HG02981 (cell line): ENCODE results near the gene SNAP25.

Experiments used
- ATAC-seq: cut with Tn5 transposase; IDR thresholded peaks from one replicate; pipeline ENCODE4 v1.9.1; 2021; ENCODE audit warnings: mild to moderate bottlenecking, moderate library complexity; ENCODE audit not compliant: unreplicated experiment

SNAP25 gene

DNA sequence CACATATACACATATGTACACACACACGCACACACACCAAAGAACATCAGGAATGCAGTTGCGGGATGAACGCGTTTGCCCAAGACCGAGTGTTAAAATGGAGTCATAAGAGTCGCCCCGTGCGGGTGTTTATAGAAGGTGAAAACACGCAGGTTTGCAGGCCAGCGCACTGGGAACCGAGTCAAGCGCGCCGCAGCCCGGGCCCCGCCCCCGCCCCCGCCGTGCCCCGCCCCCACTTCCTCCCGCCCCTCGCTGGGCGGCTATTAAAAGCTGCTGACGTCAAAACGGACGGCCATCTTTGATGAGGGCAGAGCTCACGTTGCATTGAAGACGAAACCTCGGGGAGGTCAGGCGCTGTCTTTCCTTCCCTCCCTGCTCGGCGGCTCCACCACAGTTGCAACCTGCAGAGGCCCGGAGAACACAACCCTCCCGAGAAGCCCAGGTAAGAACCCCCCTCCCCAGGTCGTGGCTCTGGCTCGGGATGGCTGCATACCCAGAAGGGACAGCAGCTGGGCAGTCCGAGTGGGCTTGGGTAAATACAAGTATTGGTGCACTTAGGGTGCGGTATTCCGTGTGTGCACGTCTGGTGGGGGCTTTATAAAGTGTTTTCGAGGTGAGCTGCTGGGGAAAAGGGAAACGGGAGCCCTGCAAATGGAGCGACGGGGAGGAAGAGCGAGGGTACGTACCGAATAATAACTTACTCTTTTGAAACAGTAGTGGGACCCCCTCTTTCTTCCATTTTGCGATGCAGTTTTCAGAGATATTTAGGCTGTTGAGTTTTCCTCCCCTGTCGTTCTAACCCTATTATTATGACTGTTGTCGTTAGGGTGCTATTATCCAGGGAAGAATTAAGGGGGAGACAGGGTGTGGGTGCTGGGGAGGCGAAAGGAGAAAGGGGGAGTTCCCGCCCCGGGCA is at the start of gene SNAP25:
Gene SNAP25 (plus strand): TSS at position 295 of the 916 bp plus-strand sequence. CDS start 56,662 bp downstream, outside the sequence.
- ATAC-seq, result no peak

DNA sequence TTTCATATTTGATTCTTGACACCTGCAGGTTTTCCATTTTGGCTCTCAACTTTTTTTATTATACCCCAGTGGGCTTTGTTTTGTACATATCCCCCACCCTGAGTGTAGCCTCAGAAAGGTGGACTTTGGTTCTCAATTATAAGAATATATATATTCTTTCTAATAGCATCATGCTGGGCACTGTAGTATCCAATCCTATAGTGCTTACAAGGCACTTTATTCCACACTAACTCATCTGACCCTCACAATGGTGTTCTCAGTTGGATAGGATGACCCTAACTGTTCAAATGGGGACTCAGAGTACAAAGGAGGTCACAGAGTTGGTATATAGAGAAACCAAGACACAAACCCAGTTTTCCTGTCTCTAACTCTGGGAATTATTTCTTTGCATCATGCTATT is 48.9 kb upstream of the SNAP25 start:
- ATAC-seq, result no peak

DNA sequence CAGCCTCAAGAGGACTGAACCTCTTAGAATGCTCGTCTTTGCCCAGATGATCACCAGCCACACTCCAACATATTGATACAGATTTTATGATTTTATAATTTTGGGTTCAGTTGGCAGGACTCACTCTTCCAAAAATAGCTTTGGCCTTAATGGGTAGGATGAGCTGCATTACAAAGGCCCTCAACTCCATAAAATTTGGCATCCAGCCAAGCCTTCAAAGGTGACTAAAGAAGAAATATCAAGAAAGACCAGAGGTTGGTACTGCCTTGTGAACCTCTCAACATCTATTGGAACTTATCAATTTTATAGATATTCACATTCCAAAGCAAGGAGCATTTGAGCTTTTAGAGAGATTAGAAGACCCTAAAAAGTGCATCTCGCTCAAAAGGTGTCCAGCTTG is 48.4 kb upstream of the SNAP25 start:
- ATAC-seq, result no peak

DNA sequence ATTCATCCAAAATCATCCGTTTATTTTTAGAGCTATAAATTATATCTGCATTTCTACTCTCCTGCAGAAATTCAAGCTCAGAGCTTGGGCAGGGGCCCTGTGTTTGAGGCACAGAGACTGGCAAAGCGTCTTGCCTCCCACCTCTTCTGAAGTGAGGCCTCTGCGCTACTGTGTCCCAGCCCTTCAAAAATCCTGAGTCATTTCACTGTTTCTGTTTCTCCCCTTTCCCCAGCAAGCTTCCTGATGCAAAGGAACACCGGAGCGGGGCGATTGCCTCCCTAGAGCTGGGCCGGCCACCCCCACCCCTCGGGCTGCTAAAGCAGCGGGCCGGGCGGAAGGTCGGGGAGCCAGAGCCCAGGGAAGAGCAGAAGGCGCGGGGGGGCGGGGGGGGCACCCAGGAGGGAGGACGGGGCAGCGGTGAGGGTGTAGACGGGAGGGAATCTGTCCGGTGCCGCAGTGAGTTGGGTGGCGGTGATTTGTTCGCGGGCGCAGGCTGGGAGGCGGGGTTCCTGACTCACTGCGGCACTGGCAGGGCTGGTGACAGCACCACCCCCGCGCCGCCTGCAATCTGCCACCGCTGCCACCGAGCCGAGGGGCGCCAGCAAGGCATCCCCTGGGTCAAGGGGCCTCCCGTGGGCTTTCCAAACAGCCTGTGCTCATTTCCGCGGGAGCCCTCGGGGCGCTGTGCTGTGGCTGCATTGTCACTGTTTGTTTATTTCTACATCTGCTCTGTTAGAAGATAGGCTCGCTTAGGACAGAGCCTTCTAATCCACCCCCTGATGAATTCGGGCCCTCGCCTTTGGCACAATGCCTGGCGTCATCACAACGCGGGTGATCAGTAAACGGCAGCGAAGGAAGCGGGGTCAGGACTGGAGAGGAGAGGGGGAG is 46.5 kb upstream of the SNAP25 start:
- no peak for ATAC-seq

DNA sequence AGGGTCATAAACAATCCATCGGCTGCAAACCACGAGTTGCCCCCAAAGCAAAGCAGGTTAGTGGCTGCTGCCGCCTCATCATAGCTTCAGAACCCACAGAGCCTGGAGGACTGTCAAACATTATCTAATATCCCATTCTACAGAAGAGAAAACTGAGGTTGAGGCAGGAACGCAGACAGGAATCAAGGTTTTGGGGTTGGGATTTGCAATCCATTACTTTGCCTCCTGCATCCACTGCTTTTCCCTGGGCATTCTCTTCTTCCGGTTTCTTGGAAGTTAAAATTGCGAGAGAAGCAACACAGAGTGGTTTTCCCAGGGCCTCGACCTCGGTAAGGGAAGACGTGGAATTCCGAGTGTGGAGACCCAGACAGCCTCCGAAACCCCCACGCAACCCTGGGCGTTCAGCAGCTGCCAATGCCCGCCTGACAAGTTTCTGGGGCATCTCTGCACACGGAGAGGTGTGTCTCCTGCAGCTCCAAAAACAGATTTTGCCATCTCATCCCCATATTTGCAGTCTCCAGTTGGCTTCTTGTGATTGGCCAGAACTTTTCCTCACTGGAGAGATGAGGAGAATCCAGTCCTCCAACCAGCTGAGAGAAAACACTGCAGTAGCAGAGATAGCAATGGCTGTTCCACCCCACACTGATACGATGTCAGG is 45.5 kb upstream of the SNAP25 start:
- no peak for ATAC-seq

DNA sequence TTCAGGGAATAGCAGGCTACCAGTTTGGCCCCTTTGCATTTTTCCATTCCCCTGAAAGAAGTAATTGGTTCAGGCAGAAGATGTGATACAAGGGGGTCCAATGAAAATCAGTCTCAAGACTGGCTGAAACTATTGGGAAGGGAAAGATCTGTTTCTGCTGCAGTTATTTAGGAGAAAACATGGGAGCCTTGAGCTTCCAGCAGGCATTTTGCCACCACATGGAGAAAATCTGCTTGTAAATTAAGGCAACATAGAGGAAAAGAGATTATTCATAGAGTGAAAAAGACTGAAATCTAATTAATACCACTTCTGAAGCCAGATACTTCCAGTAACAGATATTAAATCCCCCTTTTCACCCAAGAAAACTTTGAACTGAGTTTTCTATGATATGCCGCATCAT is 44.2 kb upstream of the SNAP25 start:
- ATAC-seq, result no peak

DNA sequence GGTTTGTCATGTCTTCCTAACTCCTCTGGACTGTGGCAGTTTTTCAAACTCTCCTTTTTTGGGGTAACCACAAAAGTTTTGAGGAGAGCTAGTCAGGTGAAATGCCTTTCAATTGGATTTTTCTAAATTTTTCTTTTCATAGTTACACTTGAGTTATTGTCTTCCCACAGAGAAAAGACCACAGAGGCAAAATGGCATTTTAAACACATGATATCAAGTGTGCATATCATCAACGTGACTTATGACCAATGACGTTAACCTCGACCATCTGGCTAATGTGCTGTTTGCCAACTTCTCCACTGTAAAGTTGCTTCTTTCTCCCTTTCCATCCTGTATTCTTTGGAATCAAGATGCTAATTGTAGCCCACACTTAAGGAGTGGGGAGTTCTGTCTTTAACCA is 41.3 kb upstream of the SNAP25 start:
- ATAC-seq, result no peak

DNA sequence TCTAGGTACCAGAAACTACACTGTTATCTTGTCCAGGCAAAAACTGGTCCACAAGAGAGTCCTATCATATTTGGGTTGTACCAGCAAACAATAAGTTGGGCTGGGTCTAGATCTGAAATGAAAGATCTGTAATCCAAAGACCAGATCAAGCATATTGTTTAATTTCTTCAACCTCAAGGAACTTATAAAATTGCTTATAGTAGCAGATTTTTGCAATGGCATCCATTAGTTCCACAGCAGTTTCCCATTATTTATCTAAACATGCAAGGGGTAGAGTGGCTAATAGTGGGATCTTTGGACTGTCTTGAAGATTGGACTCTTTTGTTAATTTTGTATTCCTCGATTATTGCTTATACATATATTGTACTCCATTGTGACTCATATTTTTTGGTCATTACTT is 40.5 kb upstream of the SNAP25 start:
- no peak for ATAC-seq

DNA sequence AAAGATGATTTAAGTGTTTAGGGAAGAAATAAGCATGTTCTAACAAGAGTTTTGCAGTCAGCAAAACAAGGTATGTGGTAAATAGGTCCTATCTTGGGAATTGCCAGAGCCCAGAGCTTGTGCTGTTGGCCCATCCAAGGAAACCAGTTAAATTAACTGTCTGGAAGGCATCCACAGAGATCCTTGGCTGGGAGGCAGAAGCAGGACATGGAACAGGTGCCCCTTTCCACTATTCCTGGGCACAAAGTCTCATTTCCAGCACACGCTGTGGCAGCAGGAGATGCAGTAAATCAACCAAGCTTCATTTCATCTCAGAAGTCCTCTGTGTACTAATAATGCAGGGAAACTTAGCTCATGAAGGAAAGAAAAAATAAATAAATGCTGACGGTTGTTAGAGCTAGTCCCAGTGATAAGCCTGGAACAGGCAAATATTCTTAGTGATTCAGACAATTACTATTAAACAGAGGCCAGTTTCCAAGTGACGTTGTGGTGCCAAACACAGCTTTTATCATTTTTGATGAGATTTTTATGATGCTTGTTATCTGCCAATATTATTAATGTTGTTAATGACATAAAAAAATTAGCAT is 39.8 kb upstream of the SNAP25 start:
- no peak for ATAC-seq

DNA sequence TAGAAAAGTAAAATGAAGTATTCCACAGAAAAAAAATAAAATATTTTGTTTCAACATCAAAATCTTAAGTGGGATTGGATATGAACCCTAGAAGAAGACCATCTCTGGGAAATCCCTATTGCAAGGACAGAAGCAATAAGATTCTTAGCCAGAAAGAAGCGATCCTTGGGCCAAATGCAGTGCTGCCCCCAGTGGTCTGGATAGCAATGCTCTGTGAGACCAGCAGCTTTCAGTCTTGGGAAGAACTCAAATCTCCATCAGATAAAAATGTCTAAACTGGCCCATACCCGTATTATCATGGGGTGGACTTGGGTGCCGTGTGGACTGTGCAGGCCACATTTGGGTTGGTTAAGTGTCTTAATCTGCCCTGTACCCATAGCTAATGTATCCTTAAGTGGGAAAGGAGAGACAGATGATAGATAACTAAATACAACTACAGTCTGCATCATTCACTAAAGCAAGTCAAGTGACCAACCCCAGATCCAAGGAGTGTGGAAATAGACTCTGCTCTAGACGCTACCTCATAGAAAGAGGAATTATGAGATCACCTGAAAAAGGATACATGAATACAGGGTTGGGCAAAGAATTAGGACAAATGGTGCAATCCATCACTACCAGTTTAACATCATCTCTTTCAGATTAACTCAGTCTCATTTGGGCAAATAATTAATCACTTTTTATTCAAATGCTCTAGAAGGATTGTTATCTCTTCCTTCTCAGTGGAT is 38.9 kb upstream of the SNAP25 start:
- no peak for ATAC-seq

DNA sequence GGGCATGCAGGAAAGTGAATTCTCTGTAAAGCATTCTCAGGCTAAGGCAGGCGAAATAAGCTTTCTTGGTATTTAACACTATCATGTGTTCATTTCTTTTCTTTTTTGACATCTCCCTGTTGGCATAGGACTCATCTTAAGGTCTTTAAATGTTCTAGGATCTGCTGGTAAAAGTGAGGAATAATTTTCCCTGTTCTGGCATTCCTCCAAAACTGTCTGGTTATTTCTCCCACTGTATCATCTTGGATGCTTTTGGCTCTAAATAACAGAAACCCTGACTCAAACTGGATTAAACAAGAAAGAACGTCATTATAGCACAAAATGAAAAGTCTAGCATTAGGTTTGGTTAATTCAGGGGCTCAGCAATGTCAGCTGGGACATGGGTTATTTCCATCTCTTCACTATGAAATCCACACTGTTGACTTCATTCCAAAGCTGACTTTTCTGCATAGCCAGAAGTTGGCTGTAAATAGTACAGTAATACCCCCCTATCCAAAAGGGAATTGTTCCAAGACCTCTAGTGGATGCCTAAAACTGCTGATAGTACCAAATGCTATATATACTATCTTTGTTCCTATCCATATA is 37.9 kb upstream of the SNAP25 start:
- no peak for ATAC-seq

DNA sequence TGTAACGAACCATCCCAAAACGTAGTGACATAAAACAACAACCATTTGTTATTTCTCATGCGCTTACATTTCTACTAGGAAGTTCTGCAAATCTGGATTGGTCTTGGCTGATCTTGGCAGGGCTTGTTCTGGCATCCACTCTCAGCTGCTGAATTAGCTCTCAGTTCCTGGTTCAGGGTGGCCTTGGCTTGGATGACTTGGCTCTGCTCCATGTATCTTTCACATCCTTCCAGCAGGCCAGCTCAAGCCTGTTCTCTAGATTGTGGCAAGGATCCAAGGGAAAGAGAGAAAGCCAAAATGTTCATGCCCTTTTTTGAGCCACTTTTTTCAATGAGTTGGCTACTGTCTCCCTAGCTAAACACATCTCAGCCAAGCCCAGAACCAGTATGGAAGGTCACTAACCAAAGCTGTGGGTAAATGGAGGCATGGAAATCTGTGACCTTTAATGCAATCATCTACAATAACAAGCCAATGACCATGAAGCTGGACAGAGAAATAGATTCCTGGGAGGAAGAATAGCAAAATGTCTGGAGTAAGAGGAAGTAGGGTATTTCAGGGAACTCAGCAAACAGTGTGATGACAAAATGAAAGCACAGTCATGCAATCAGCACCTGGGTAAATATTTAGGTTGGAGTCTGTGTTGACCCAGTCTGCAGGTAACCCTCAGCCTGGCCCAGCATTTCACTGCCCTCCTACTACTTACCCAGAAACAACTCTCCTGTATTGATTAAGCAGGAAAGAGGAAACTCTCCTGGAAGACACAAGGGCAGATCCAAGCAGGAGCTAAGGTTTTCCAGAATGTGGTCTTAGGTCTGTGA is 32.7 kb upstream of the SNAP25 start:
- ATAC-seq, result no peak

DNA sequence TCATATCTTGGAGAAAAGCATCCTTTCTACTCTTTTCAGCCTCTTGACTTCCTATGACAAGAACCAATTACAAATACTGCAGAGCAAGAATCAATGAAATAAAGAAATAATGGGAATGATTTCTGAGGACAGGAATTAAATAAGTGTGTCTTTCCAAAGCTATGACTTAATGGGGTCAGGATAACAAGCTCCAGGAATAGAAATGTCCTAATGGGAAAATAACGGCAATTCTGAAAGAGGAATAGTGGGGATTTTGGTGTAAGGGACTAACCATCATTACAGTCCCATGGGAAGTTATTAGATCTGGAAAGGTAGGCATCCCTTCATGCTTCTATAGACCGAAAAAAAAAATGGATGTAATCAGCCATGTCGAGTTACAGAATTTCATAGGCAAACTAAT is 28.2 kb upstream of the SNAP25 start:
- ATAC-seq, result no peak

DNA sequence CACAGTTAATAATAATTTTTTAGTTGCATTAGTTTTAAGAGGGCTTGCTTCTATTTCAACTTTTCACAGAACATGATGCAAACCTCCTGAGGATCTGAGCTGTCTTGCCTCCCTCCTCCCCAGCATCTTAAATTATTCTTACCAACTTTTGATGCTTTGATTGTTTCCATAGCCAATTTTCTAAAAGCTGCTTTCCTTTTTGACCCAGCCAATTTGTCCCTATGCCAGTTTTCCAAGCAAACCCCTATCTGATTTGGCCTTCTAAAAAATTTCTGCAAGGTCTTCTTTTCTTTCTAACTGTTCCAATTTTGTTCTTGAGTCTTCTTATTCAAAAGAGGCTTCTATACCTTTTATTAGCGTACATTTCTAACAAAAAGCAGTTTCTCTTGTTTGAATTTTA is 26.5 kb upstream of the SNAP25 start:
- ATAC-seq, result no peak

DNA sequence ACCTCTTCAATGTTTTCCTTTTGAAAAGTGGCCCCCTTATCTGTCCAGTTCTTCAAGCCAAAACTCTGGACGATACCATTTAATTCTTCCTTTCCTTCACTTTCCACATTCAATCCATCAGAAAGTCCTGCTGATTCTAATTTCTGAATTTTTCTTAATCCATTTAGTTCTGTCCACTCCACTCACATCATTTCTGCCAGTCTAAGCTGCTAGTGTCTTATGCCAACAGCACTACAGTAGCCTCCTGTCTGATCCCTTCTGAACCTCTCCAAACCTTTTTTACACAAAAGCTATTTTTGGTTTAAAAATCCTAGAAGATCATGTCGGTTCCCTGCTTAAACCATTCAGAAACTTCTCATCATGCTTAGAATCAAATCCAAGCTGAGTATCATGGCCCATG is 24.5 kb upstream of the SNAP25 start:
- no peak for ATAC-seq

DNA sequence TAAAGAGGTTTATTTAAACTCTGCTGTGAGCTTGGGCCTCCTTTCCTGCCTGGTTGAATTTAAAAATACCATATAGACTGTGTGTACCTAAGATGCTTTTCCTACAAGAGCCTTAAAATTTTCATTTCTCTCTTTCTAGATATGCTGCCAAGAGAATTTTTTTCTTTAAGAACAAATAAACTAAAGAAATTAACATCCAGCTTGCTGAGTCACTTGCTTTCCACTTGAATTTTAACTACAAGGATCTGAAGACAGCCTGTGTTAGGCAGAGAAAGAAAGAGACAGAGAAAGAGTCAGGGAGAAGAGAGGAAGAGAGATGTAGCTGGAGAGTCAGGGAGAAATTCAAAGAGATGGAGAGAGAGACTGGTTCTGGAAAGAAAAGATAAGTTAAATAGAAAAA is 18.3 kb upstream of the SNAP25 start:
- ATAC-seq, result no peak

DNA sequence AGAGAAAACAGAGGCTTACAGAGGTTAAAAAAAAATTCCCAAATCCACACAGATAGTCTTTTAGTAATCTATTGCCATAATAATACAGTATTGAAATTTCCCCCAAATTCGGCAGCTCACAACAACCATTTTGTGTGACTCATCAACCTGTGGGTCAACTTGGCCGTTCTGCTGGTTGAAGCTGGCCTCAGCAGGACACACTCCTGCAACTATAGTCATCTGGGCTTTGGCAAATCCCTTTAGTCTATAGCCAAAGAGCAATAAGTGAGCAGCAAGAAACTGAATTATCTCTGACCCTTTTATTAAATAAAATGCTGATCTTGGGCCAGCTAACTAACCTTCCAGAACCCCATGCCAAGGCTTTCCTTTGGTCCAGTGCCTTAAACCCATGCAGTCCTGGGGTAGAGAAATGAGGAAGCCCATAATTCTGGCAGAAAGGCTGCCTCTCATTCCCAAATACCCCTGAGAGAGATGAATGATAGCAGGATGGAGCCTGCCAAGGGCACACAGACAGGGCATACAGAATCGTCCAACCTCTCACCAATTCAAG is 17.2 kb upstream of the SNAP25 start:
- no peak for ATAC-seq

DNA sequence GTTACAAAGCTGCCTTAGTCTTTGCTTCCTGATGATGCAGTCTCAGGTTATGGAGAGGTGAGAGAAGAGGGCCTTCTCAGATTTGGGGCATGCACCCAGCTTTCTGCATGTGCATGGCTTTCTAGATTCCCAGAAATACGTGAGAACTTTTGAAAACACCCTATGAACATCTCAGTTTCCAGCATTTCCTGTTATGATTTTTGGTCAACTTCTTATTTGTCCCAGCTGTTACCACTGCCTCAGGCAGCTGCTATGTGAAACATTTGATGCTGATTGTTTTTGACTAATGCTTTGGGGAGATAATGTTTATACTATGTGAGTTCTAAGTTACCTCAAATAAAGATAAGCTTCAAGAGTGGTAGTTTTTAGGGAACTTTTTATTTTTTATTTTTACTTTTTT is 9.5 kb upstream of the SNAP25 start:
- ATAC-seq, result no peak

DNA sequence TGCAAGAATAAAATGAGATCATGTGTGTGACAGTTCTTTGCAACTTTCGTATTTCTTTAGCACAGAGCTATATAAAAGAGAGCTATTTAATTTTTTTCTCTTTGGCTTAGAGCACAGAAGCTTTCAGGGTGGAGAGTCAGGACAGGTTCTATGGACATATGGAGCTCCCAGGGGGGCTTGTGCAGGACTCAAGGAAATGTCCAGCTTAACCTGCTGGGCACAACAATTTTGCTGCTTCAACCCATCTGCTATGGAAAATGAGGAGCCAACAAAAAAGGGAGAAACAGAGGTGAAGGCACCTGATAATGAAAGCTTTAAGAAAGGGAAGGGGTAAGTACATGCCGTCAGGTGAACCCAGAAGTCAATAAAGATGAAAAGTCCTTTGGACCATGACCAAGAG is 5.1 kb upstream of the SNAP25 start:
- no peak for ATAC-seq
